OCI-LY7 (cell line): ENCODE measurements around the gene AKR1E2. TPM values are rescaled to one million over a fixed set of nuclear protein-coding genes. Genes with fewer than 3 reads are reported as not detected.

Source experiments
- BruUV-seq: library from RNA; stranded (reverse); fragments of 400-500 nt; replicated peaks from 2 replicates; lab custom pipeline; 2021; lab: Mats Ljungman, UMichigan
- CTCF ChIA-PET: fragments of 300-600 bp; sonication (Branson Sonifier 250); formaldehyde crosslinking; loops from one replicate; lab custom pipeline; 2022; ENCODE audit warnings: antibody characterized with exemption; ENCODE audit not compliant: unreplicated experiment; lab: Charles Lee
- POLR2A ChIA-PET: fragments of 300-600 bp; sonication (Branson Sonifier 250); formaldehyde crosslinking; loops from one replicate; lab custom pipeline; 2022; ENCODE audit warnings: antibody characterized with exemption; lab: Charles Lee
- DNase-seq: peaks from one replicate; pipeline ENCODE4 v3.0.0-alpha.2; 2015; ENCODE audit warnings: low spot score
- H2AFZ ChIP-seq: fragments of 200-600 bp; sonication (generic), shearing (Covaris generic); 2 replicates; pipeline ENCODE4 v1.6.1; 2014; ENCODE audit warnings: mild to moderate bottlenecking, antibody characterized with exemption, low read length, moderate library complexity
- H3K27ac ChIP-seq: fragments of 200-600 bp; sonication (generic); 2 replicates; pipeline ENCODE4 v1.5.1; 2014; ENCODE audit warnings: mixed run types, low read depth, mild to moderate bottlenecking, moderate library complexity, low read length, inconsistent platforms; ENCODE audit not compliant: poor library complexity, severe bottlenecking
- H3K36me3 ChIP-seq: fragments of 200-600 bp; sonication (generic); 2 replicates; pipeline ENCODE4 v1.6.1; 2014; ENCODE audit warnings: mild to moderate bottlenecking, antibody characterized with exemption, low read length, moderate library complexity, mixed read lengths; ENCODE audit not compliant: insufficient read depth
- H3K4me1 ChIP-seq: fragments of 200-600 bp; sonication (generic); 2 replicates; pipeline ENCODE4 v1.5.1; 2014; ENCODE audit warnings: mild to moderate bottlenecking, low read length; ENCODE audit not compliant: insufficient read depth, poor library complexity, severe bottlenecking
- H3K4me2 ChIP-seq: fragments of 200-600 bp; sonication (generic); 2 replicates; pipeline ENCODE4 v1.6.1; 2014; ENCODE audit warnings: mild to moderate bottlenecking, low read length
- H3K4me3 ChIP-seq: fragments of 200-600 bp; sonication (generic); 2 replicates; pipeline ENCODE4 v1.5.1; 2014; ENCODE audit warnings: mild to moderate bottlenecking, low read depth, low read length; ENCODE audit not compliant: poor library complexity, severe bottlenecking
- H3K79me2 ChIP-seq: fragments of 200-600 bp; sonication (generic); 2 replicates; pipeline ENCODE4 v1.6.1; 2016; ENCODE audit warnings: low read depth, mild to moderate bottlenecking, low read length, moderate library complexity, mixed read lengths; ENCODE audit not compliant: insufficient read depth
- H3K9me2 ChIP-seq: fragments of 200-600 bp; sonication (generic); 2 replicates; pipeline ENCODE4 v1.6.1; 2016; ENCODE audit warnings: mild to moderate bottlenecking, low read length, mixed read lengths; ENCODE audit not compliant: insufficient read depth
- H3K9me3 ChIP-seq: fragments of 200-600 bp; sonication (generic); 2 replicates; pipeline ENCODE4 v1.6.1; 2014; ENCODE audit warnings: mild to moderate bottlenecking, mixed run types, low read length, mixed read lengths
- H4K20me1 ChIP-seq: fragments of 200-600 bp; sonication (generic); 2 replicates; pipeline ENCODE4 v1.6.1; 2014; ENCODE audit warnings: mild to moderate bottlenecking, antibody characterized with exemption, low read length, moderate library complexity, mixed read lengths; ENCODE audit not compliant: insufficient read depth
- CTCF ChIP-seq: fragments of 200-600 bp; sonication (generic); conservative IDR thresholded peaks from 2 replicates; pipeline ENCODE4 v1.5.1; 2014; ENCODE audit warnings: mild to moderate bottlenecking, antibody characterized with exemption, low read length, moderate library complexity, mixed read lengths
- EZH2phosphoT487 ChIP-seq: fragments of 200-600 bp; sonication (generic); IDR thresholded peaks from 2 replicates; pipeline ENCODE4 v1.6.1; 2018; ENCODE audit warnings: low read depth, borderline replicate concordance, mild to moderate bottlenecking, mixed run types, antibody characterized with exemption, low read length, moderate library complexity, mixed read lengths
- intact Hi-C: fragments of 100-400 bp; cut with micrococcal nuclease; formaldehyde crosslinking; loops from one replicate; pipeline ENCODE4 v1.10.0; 2022; ENCODE audit not compliant: unreplicated experiment
- total RNA-seq, 2 experiments: library from RNA; depleted of rRNA in 1 of 2; stranded (reverse); fragments of >200 nt in 1 of 2; shearing (Covaris generic) in 1 of 2; gene quantifications; 2 replicates each; pipeline ENCODE4 v1.2.3, GENCODE V29; 2014 to 2022

Gene AKR1E2
- total RNA-seq, 2 experiments from 2014 or later, result not detected

GRCh38 chr10:4812046-4812445 lies 14.0 kb upstream of the AKR1E2 start:
- Histone ChIP-seq H3K4me3 (no peak overlapping the region), H3K27ac (no peak overlapping the region), H4K20me1 (no peaks in the 10 kb centered on the region), H3K79me2 (no peaks in the 10 kb centered on the region), H3K9me2 (no peaks in the 10 kb centered on the region), H3K36me3 (no peaks in the 10 kb centered on the region), H3K9me3 (no peaks in the 10 kb centered on the region), H3K4me1 (no peaks in the 10 kb centered on the region), H3K4me2 (no peak overlapping the region), H2AFZ (no peak overlapping the region)
- BruUV-seq, result no TSS peak
- ChIA-PET CTCF (no interaction called here), POLR2A (no interaction called here)
- no peak for TF ChIP-seq EZH2phosphoT487
- intact Hi-C loops, result no loop called here
- DNase-seq, result no peak

GRCh38 chr10:4813023-4813422 lies 13.0 kb upstream of the AKR1E2 start:
- Histone ChIP-seq H3K79me2 (no peaks in the 10 kb centered on the region), H3K4me1 (no peaks in the 10 kb centered on the region), H3K4me2 (no peak overlapping the region), H4K20me1 (no peaks in the 10 kb centered on the region), H3K9me2 (no peaks in the 10 kb centered on the region), H3K36me3 (no peaks in the 10 kb centered on the region), H2AFZ (no peak overlapping the region), H3K9me3 (no peaks in the 10 kb centered on the region), H3K27ac (no peak overlapping the region), H3K4me3 (no peak overlapping the region)
- TF ChIP-seq EZH2phosphoT487 (no peak), CTCF (no peak)
- no TSS peak for BruUV-seq
- POLR2A ChIA-PET, result no interaction called here
- CTCF ChIA-PET, result no interaction called here
- no peak for DNase-seq
- intact Hi-C loops, result no loop called here

GRCh38 chr10:4813496-4813895 lies 12.5 kb upstream of the AKR1E2 start:
- Histone ChIP-seq H3K27ac (no peak overlapping the region), H3K4me2 (no peak overlapping the region), H2AFZ (no peak overlapping the region), H3K9me3 (no peaks in the 10 kb centered on the region), H3K9me2 (no peaks in the 10 kb centered on the region), H4K20me1 (no peaks in the 10 kb centered on the region), H3K79me2 (no peaks in the 10 kb centered on the region), H3K36me3 (no peaks in the 10 kb centered on the region), H3K4me3 (no peak overlapping the region), H3K4me1 (no peaks in the 10 kb centered on the region)
- POLR2A ChIA-PET, result interaction anchor here (0.7 kb wide), 1 partner anchor 79 kb away, joined by 3 read pairs; no protein-coding TSS in a partner anchor
- TF ChIP-seq CTCF, result no peak
- TF ChIP-seq EZH2phosphoT487, result no peak
- CTCF ChIA-PET, result no interaction called here
- BruUV-seq, result no TSS peak
- intact Hi-C loops, result no loop called here
- no peak for DNase-seq
